NCI-H82 treated with DMSO at 0.1 percent for 48 hours (cell line): ENCODE data around the gene TENT4A.

Experiments
- DNase-seq: peaks from one replicate; lab custom pipeline; 2025; ENCODE audit not compliant: unreplicated experiment; lab: John Stamatoyannopoulos, UW

The TENT4A gene

GRCh38 chr5:6717247-6717646 is 4.0 kb downstream of the TENT4A start:
- no peak for DNase-seq

- no peak for DNase-seq
These were observed 4.5 kb downstream of the TENT4A start for GRCh38 chr5:6717687-6718086.

GRCh38 chr5:6718161-6718681 is 5.0 kb downstream of the TENT4A start:
- DNase-seq: no peak

GRCh38 chr5:6718718-6719117 is 5.5 kb downstream of the TENT4A start:
- DNase-seq: no peak

GRCh38 chr5:6719417-6719816 is 6.2 kb downstream of the TENT4A start:
- DNase-seq: no peak

- DNase-seq: no peak
These were observed 6.8 kb downstream of the TENT4A start for GRCh38 chr5:6719896-6720560.

- DNase-seq: no peak
These were observed 7.3 kb downstream of the TENT4A start for GRCh38 chr5:6720561-6720921.

- DNase-seq: no peak
These were observed 8.2 kb downstream of the TENT4A start for GRCh38 chr5:6721442-6721841.

GRCh38 chr5:6722015-6722414 is 8.8 kb downstream of the TENT4A start:
- DNase-seq: no peak

- DNase-seq: no peak
These were observed 10.0 kb downstream of the TENT4A start for GRCh38 chr5:6723122-6723815.

- no peak for DNase-seq
These were observed 10.6 kb downstream of the TENT4A start for GRCh38 chr5:6723816-6724300.

- DNase-seq: no peak
These were observed 11.2 kb downstream of the TENT4A start for GRCh38 chr5:6724321-6724929.

- DNase-seq: no peak
These were observed 12.2 kb downstream of the TENT4A start for GRCh38 chr5:6725421-6725820.

GRCh38 chr5:6726006-6726405 is 12.8 kb downstream of the TENT4A start:
- DNase-seq: no peak

- DNase-seq: no peak
These were observed 14.0 kb downstream of the TENT4A start for GRCh38 chr5:6727231-6727630.

GRCh38 chr5:6728011-6728794 is 15.0 kb downstream of the TENT4A start:
- DNase-seq: no peak

GRCh38 chr5:6728795-6729183 is 15.6 kb downstream of the TENT4A start:
- no peak for DNase-seq

GRCh38 chr5:6729386-6730310 is 16.4 kb downstream of the TENT4A start:
- no peak for DNase-seq

GRCh38 chr5:6730407-6730806 is 17.2 kb downstream of the TENT4A start:
- DNase-seq: no peak

GRCh38 chr5:6730807-6731206 is 17.6 kb downstream of the TENT4A start:
- DNase-seq: no peak
